H1 (cell line): ENCODE results near the gene RBCK1. TPM values are rescaled to one million over a fixed set of nuclear protein-coding genes. Genes with fewer than 3 reads are reported as not detected.

Experiments
- CTCF ChIA-PET: fragments of 300-600 bp; sonication (Branson Sonifier 250); formaldehyde crosslinking; loops from one replicate; lab custom pipeline; 2021; ENCODE audit not compliant: partially characterized antibody; lab: Charles Lee
- POLR2A ChIA-PET: fragments of 300-600 bp; sonication (Branson Sonifier 250); formaldehyde crosslinking; loops from one replicate; lab custom pipeline; 2021; ENCODE audit warnings: inconsistent platforms; ENCODE audit not compliant: partially characterized antibody; lab: Charles Lee
- DNase-seq, 2 experiments: peaks; one replicate each; pipeline versions ENCODE4 v3.0.0 to v3.0.0-alpha.2; 2010 to 2022; ENCODE audit warnings: low spot score in 2 of 2, low read depth in 1 of 2, mixed read lengths in 1 of 2
- FAIRE-seq: peaks from 2 replicates; lab custom pipeline; 2011; peaks lifted over from hg19 to GRCh38; lab: Jason Lieb, UNC
- H2AFZ ChIP-seq: 2 replicates; pipeline ENCODE4 v1.8.1; 2012; ENCODE audit warnings: low read length, inconsistent platforms
- H2AK5ac ChIP-seq: 2 replicates; pipeline ENCODE4 v1.6.1; 2013; ENCODE audit warnings: low read depth, low read length
- H2BK120ac ChIP-seq: replicated peaks from 2 replicates; pipeline ENCODE3; 2013; ENCODE audit warnings: low read depth, low read length, inconsistent platforms
- H2BK12ac ChIP-seq: 2 replicates; pipeline ENCODE4 v1.6.1; 2013; ENCODE audit warnings: low read depth, low read length
- H2BK15ac ChIP-seq: 2 replicates; pipeline ENCODE4 v1.6.1; 2013; ENCODE audit warnings: low read length
- H2BK20ac ChIP-seq: 2 replicates; pipeline ENCODE4 v1.6.1; 2013; ENCODE audit warnings: low read length
- H2BK5ac ChIP-seq: 2 replicates; pipeline ENCODE4 v1.6.1; 2013; ENCODE audit warnings: low read depth, low read length
- H3K14ac ChIP-seq: 2 replicates; pipeline ENCODE4 v1.6.1; 2013; ENCODE audit warnings: inconsistent platforms; ENCODE audit not compliant: insufficient read length
- H3K18ac ChIP-seq: 2 replicates; pipeline ENCODE4 v1.6.1; 2013; ENCODE audit warnings: low read length; ENCODE audit errors: extremely low read depth
- H3K23ac ChIP-seq: 2 replicates; pipeline ENCODE4 v1.6.1; 2013; ENCODE audit warnings: inconsistent platforms; ENCODE audit not compliant: insufficient read length
- H3K23me2 ChIP-seq: 2 replicates; pipeline ENCODE4 v1.6.1; 2013; ENCODE audit warnings: low read depth, low read length
- H3K27ac ChIP-seq: 2 replicates; pipeline ENCODE4 v1.6.1; 2011; ENCODE audit warnings: low read depth, low read length, inconsistent platforms
- H3K27me3 ChIP-seq, 4 experiments: replicated peaks in 1 of 4; 1 replicate in 1 of 4; 2 replicates in 3 of 4; pipeline versions ENCODE4 v1.6.1 to v1.8.1; 2011 to 2013; ENCODE audit warnings: low read length in 3 of 4, mild to moderate bottlenecking in 3 of 4, inconsistent platforms in 2 of 4, mixed read lengths in 2 of 4, moderate library complexity in 1 of 4; ENCODE audit not compliant: control insufficient read depth in 3 of 4, insufficient read depth in 3 of 4; ENCODE audit errors: extremely low read depth in 1 of 4
- H3K36me3 ChIP-seq, 4 experiments: 2 replicates each; pipeline versions ENCODE4 v1.6.1 to v1.8.1; 2011 to 2013; ENCODE audit warnings: mild to moderate bottlenecking in 4 of 4, low read length in 3 of 4, moderate library complexity in 2 of 4, control low read depth in 1 of 4, inconsistent platforms in 1 of 4; ENCODE audit not compliant: insufficient read depth in 4 of 4, control insufficient read depth in 2 of 4
- H3K4ac ChIP-seq: replicated peaks from 2 replicates; pipeline ENCODE3; 2013; ENCODE audit warnings: low read length, low read depth, mixed read lengths, inconsistent platforms; ENCODE audit not compliant: insufficient read length
- H3K4me1 ChIP-seq, 4 experiments: replicated peaks in 1 of 4; 1 replicate in 1 of 4; 2 replicates in 3 of 4; pipeline versions ENCODE4 v1.6.1 to v1.8.1; 2011 to 2013; ENCODE audit warnings: low read length in 3 of 4, inconsistent platforms in 2 of 4, mixed read lengths in 1 of 4; ENCODE audit not compliant: insufficient read depth in 4 of 4, control insufficient read depth in 3 of 4
- H3K4me2 ChIP-seq, 2 experiments: 2 replicates each; pipeline versions ENCODE4 v1.6.1 to v1.8.1; 2011 to 2013; ENCODE audit warnings: low read depth in 2 of 2, low read length in 2 of 2, control low read depth in 1 of 2, inconsistent platforms in 1 of 2, mild to moderate bottlenecking in 1 of 2; ENCODE audit not compliant: insufficient read depth in 1 of 2
- H3K4me3 ChIP-seq, 4 experiments: fragments of 200-600, 300-600 bp in 1 of 4; sonication (generic), shearing (Covaris generic), sonication (Bioruptor Twin) in 1 of 4; 2 replicates each; pipeline versions ENCODE4 v1.5.1 to v1.8.1; 2011 to 2016; ENCODE audit warnings: low read length in 4 of 4, low read depth in 3 of 4, control low read depth in 2 of 4, inconsistent platforms in 2 of 4, mild to moderate bottlenecking in 2 of 4, mixed read lengths in 1 of 4, moderate library complexity in 1 of 4; ENCODE audit not compliant: insufficient read depth in 2 of 4; ENCODE audit errors: extremely low read depth in 1 of 4
- H3K56ac ChIP-seq: replicated peaks from 2 replicates; pipeline ENCODE3; 2013; ENCODE audit warnings: low read depth, mild to moderate bottlenecking, mixed read lengths, low read length, inconsistent platforms; ENCODE audit not compliant: insufficient read length
- H3K79me1 ChIP-seq: 2 replicates; pipeline ENCODE4 v1.6.1; 2013; ENCODE audit warnings: low read depth, low read length, control low read depth
- H3K79me2 ChIP-seq, 2 experiments: 2 replicates each; pipeline versions ENCODE4 v1.6.1 to v1.8.1; 2012 to 2013; ENCODE audit warnings: low read length in 2 of 2, mild to moderate bottlenecking in 2 of 2, inconsistent platforms in 1 of 2; ENCODE audit not compliant: insufficient read depth in 2 of 2, control insufficient read depth in 1 of 2
- H3K9ac ChIP-seq, 4 experiments: replicated peaks in 1 of 4; 1 replicate in 1 of 4; 2 replicates in 3 of 4; pipeline versions ENCODE4 v1.6.1 to v1.8.1; 2011 to 2013; ENCODE audit warnings: low read depth in 3 of 4, low read length in 3 of 4, control low read depth in 2 of 4, mild to moderate bottlenecking in 2 of 4, moderate library complexity in 2 of 4, inconsistent platforms in 1 of 4; ENCODE audit errors: extremely low read depth in 1 of 4
- H3K9me3 ChIP-seq, 2 experiments: 2 replicates each; pipeline versions ENCODE4 v1.6.1 to v1.8.1; 2012 to 2013; ENCODE audit warnings: mild to moderate bottlenecking in 2 of 2, moderate library complexity in 2 of 2, control low read depth in 1 of 2, inconsistent platforms in 1 of 2, low read depth in 1 of 2, low read length in 1 of 2, mixed read lengths in 1 of 2; ENCODE audit not compliant: insufficient read depth in 2 of 2
- H4K20me1 ChIP-seq, 2 experiments: replicated peaks in 1 of 2; 2 replicates each; pipeline versions ENCODE3 to v1.8.1; 2011 to 2013; ENCODE audit warnings: inconsistent platforms in 2 of 2, low read length in 2 of 2, mild to moderate bottlenecking in 1 of 2; ENCODE audit not compliant: insufficient read depth in 2 of 2, control insufficient read depth in 1 of 2
- H4K5ac ChIP-seq: 2 replicates; pipeline ENCODE4 v1.6.1; 2013; ENCODE audit warnings: low read length, low read depth, mixed read lengths, inconsistent platforms; ENCODE audit not compliant: insufficient read length
- H4K8ac ChIP-seq: 2 replicates; pipeline ENCODE4 v1.8.0; 2013; ENCODE audit warnings: mild to moderate bottlenecking, moderate library complexity, low read length, inconsistent platforms; ENCODE audit not compliant: insufficient read depth; ENCODE audit errors: extremely low read depth
- H4K91ac ChIP-seq: replicated peaks from 2 replicates; pipeline ENCODE3; 2013; ENCODE audit warnings: low read length, mixed read lengths, inconsistent platforms; ENCODE audit not compliant: insufficient read length
- RNF2 ChIP-seq: fragments of 200-900, 300-1000 bp; sonication (generic); IDR thresholded peaks from 2 replicates; pipeline ENCODE4 v1.7.1; 2016; ENCODE audit warnings: borderline replicate concordance, low read depth, mild to moderate bottlenecking, antibody characterized with exemption, low read length; ENCODE audit not compliant: poor library complexity, severe bottlenecking; ENCODE audit errors: missing control alignments
- WGBS, 2 experiments: shearing (Covaris generic) in 1 of 2; methylation state at CpG; one replicate each; pipeline versions ENCODE4 v1.1.6 to v1.1.7; 2013 to 2015; ENCODE audit warnings: low lambda C conversion rate in 2 of 2, mixed read lengths in 2 of 2, inconsistent platforms in 1 of 2, low coverage in 1 of 2, missing lambda C conversion rate in 1 of 2; ENCODE audit not compliant: insufficient replicate concordance in 2 of 2, insufficient coverage in 1 of 2, insufficient read length in 1 of 2; ENCODE audit errors: extremely low coverage in 1 of 2, missing lambda C conversion rate in 1 of 2; 5-methylcytosine and 5-hydroxymethylcytosine counted together
- polyA plus RNA-seq, 7 experiments: library from polyadenylated mRNA; depleted of rRNA in 3 of 7; stranded (reverse) in 5 of 7; unstranded in 2 of 7; fragments of >200 nt in 5 of 7; fragments of 200-250 nt in 2 of 7; gene quantifications; 1 replicate in 5 of 7; 2 replicates in 1 of 7; 4 replicates in 1 of 7; pipeline versions ENCODE4 v1.2.1 to v1.2.3, GENCODE V29; 2011 to 2013; ENCODE audit warnings: missing spikeins in 2 of 7, mixed read lengths in 2 of 7
- total RNA-seq: library from RNA; stranded (reverse); fragmentation: NEBNext Ultra II Directional; extraction: Animal tissue kit (Norgen Biotek cat#: 25700); gene quantifications from 2 replicates; pipeline ENCODE4 v1.2.1, GENCODE V29; 2021

The RBCK1 gene
- total and polyA plus RNA-seq, 2 of the 8 experiments (the other 6 are each of a cell fraction or from before 2014, with no cell fraction given) = 43.1 to 54.7 TPM

GRCh38 chr20:436476-436875, 28.4 kb downstream of the RBCK1 start:
- Histone ChIP-seq H2BK120ac (no peak overlapping the region), H3K4me1 (peaks cover 0 to 13% (median 5%) of the 10 kb centered on the region in 4 experiments; a peak in 6 of 7 replicates), H3K27me3 (peaks cover 0 to 11% (median 3%) of the 10 kb centered on the region in 4 experiments; a peak in 4 of 7 replicates), H2BK20ac (no peak overlapping the region), H2BK12ac (no peak overlapping the region), H3K9ac (no peak overlapping the region), H3K9me3 (no peaks in the 10 kb centered on the region), H2AK5ac (no peak overlapping the region), H2AFZ (no peak overlapping the region), H4K91ac (no peak overlapping the region), H2BK15ac (no peak overlapping the region), H4K5ac (no peak overlapping the region), H3K23ac (no peak overlapping the region), H2BK5ac (no peak overlapping the region), H4K8ac (no peak overlapping the region), H3K27ac (no peak overlapping the region), H3K56ac (no peak overlapping the region), H3K18ac (no peak overlapping the region), H3K14ac (no peak overlapping the region), H3K23me2 (no peaks in the 10 kb centered on the region), H3K4ac (no peak overlapping the region), H3K79me2 (no peaks in the 10 kb centered on the region), H3K79me1 (no peaks in the 10 kb centered on the region), H3K36me3 (peaks cover 16 to 48% (median 32%) of the 10 kb centered on the region in 4 experiments; a peak in 7 of 8 replicates), H3K4me3 (no peak overlapping the region), H4K20me1 (peaks cover 4 to 34% of the 10 kb centered on the region in 2 experiments), H3K4me2 (no peak overlapping the region)
- no peak for TF ChIP-seq RNF2
- 84% methylated on average over 5 of the region's 5 CpGs; no CpG with 5 or more reads in 1 of the 2 experiments for WGBS, 2 experiments
- POLR2A ChIA-PET = interaction anchor here (1.2 to 1.7 kb wide), 2 partner anchors 9 to 12 kb away, joined by 3 to 4 read pairs; no protein-coding TSS in a partner anchor
- CTCF ChIA-PET = interaction anchor here (0.9 to 4.1 kb wide), 4 partner anchors 13 to 209 kb away, joined by 3 to 16 read pairs (median 4); no protein-coding TSS in a partner anchor
- FAIRE-seq = no peak
- DNase-seq = no peak
